ENCODE results near the gene MOGAT3. TPM values are rescaled to one million over a fixed set of nuclear protein-coding genes. Genes with fewer than 3 reads are reported as not detected.

Gene MOGAT3
- total RNA-seq, 4 donors from 2014 or later = not detected

GRCh38 chr7:101180130-101180755 lies 20.6 kb downstream of the MOGAT3 start, which contains the start of gene NAT16:
TSS of gene NAT16 (minus strand) at chr7:101180293. CDS start at chr7:101174807, 5,486 bp downstream.
- no peak for ATAC-seq
- Histone ChIP-seq H3K9me3 (no peaks in the 10 kb centered on the region), H3K4me1 (peaks cover 0 to 19% (median 5%) of the 10 kb centered on the region in 3 donors), H3K27ac (no peak within 1 kb of the TSS), H3K4me3 (no peak within 1 kb of the TSS), H3K36me3 (no peaks in the 10 kb centered on the region), H3K27me3 (peaks cover 99% of the 10 kb centered on the region)
- WGBS, 2 donors (ENCODE audit: low coverage in 1 of 2) = 22% methylated on average over 2 of the region's 56 CpGs; no CpG with 5 or more reads in 1 of the 2 donors
- TF ChIP-seq, protein P1, sequence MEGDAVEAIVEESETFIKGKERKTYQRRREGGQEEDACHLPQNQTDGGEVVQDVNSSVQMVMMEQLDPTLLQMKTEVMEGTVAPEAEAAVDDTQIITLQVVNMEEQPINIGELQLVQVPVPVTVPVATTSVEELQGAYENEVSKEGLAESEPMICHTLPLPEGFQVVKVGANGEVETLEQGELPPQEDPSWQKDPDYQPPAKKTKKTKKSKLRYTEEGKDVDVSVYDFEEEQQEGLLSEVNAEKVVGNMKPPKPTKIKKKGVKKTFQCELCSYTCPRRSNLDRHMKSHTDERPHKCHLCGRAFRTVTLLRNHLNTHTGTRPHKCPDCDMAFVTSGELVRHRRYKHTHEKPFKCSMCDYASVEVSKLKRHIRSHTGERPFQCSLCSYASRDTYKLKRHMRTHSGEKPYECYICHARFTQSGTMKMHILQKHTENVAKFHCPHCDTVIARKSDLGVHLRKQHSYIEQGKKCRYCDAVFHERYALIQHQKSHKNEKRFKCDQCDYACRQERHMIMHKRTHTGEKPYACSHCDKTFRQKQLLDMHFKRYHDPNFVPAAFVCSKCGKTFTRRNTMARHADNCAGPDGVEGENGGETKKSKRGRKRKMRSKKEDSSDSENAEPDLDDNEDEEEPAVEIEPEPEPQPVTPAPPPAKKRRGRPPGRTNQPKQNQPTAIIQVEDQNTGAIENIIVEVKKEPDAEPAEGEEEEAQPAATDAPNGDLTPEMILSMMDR (IDR thresholded peaks at IDR 0.05) = no peak
- TF ChIP-seq POLR2A (IDR thresholded peaks at IDR 0.05) (no peak), POLR2AphosphoS5 (IDR thresholded peaks at IDR 0.05) (no peak), EP300 (IDR thresholded peaks at IDR 0.05) (no peak)

DNA sequence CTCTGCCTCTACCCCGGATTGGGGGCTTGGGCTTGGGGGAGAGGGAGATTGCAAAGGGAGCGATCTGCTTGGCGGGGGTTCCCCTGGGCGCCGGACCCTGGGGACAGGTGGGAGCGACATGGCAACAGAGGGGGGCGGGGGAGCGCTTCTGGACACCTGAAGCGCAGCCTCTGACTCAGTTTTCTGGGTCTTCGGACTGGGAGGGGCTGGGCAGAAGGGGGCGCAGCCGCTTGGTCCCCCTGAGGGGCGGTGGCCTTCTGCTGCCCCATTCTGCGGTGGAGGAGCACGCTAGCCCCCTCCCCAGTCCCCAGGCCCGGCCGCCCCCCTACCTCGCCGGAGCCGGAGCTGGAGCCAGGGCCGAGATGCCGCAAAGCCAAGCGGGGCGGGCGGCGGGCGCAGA lies 21.1 kb downstream of the MOGAT3 start:
- Histone ChIP-seq H3K4me3 (no peak overlapping the region), H3K27me3 (peaks cover 100% of the 10 kb centered on the region), H3K4me1 (peaks cover 0 to 19% (median 5%) of the 10 kb centered on the region in 3 donors), H3K9me3 (no peaks in the 10 kb centered on the region), H3K36me3 (no peaks in the 10 kb centered on the region), H3K27ac (no peak overlapping the region)
- TF ChIP-seq EP300 (IDR thresholded peaks at IDR 0.05) (no peak), POLR2AphosphoS5 (IDR thresholded peaks at IDR 0.05) (no peak), POLR2A (IDR thresholded peaks at IDR 0.05) (no peak)
- TF ChIP-seq, protein P1 (IDR thresholded peaks at IDR 0.05) = no peak
- ATAC-seq = no peak
- 0% methylated on average over 8 of the region's 27 CpGs; no CpG with 5 or more reads in 1 of the 2 donors for WGBS, 2 donors (ENCODE audit: low coverage in 1 of 2)

- H3K9me3 ChIP-seq = no peaks in the 10 kb centered on the region
- no peaks in the 10 kb centered on the region for H3K36me3 ChIP-seq
- no peak overlapping the region for H3K4me3 ChIP-seq
- peaks cover 100% of the 10 kb centered on the region for H3K27me3 ChIP-seq
- peaks cover 0 to 19% (median 5%) of the 10 kb centered on the region in 3 donors for H3K4me1 ChIP-seq
- TF ChIP-seq, protein P1 (IDR thresholded peaks at IDR 0.05) = no peak
- TF ChIP-seq POLR2A (IDR thresholded peaks at IDR 0.05) (no peak), POLR2AphosphoS5 (IDR thresholded peaks at IDR 0.05) (no peak), EP300 (IDR thresholded peaks at IDR 0.05) (no peak)
- 1 to 2% methylated on average over 12 to 17 of the region's 20 CpGs for WGBS, 2 donors (ENCODE audit: low coverage in 1 of 2)
- no peak for ATAC-seq
- no peak overlapping the region for H3K27ac ChIP-seq
These were observed 21.7 kb downstream of the MOGAT3 start for GRCh38 chr7:101179117-101179516.

DNA sequence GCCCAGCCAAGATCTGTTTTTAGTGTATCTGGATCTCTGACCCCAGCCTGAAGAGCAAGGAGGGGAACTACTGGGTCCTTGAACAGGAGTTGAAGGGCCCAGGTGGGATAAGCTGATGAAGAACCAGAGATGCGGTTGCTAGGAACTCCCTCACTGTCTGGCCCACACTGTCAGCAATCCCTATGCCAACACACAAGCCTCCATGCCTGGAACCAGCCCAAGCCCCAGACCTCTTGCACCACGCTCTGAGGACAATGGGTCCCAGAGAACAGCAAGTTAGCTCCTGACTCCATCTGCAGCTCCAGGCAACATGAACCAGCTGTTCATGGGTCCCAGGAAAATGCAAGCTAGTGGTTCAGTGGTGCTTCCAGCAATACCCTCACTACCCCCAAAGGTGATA lies 23.2 kb downstream of the MOGAT3 start:
- WGBS, 2 donors (ENCODE audit: low coverage in 1 of 2) = no CpG with 5 or more reads among the region's 2 CpGs
- Histone ChIP-seq H3K4me1 (peaks cover 0 to 33% (median 13%) of the 10 kb centered on the region in 3 donors), H3K27ac (no peak overlapping the region), H3K4me3 (no peak overlapping the region), H3K9me3 (no peaks in the 10 kb centered on the region), H3K36me3 (no peaks in the 10 kb centered on the region), H3K27me3 (peaks cover 100% of the 10 kb centered on the region)
- ATAC-seq = no peak
- TF ChIP-seq EP300 (IDR thresholded peaks at IDR 0.05) (no peak), POLR2A (IDR thresholded peaks at IDR 0.05) (no peak), POLR2AphosphoS5 (IDR thresholded peaks at IDR 0.05) (no peak)
- TF ChIP-seq, protein P1 (IDR thresholded peaks at IDR 0.05) = no peak

DNA sequence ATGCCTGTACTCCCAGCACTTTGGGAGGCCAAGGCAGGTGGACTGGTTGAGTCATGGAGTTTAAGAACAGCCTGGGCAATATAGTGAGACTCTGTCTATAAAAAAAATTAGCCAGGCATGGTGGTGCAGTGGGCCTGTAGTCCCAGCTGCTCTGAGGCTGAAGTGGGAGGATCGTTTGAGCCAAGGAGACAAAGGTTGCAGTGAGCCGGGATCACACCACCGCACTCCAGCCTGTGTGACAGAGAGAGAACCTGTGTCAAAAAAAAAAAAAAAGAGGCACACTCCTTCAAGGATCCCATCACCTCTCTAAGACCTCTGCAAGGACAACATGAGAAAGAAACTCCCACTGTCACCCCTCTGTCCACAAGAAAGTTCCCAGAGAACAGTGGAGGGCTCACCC lies 25.2 kb downstream of the MOGAT3 start:
- no peak for ATAC-seq
- H3K4me1 ChIP-seq = peaks cover 0 to 49% (median 22%) of the 10 kb centered on the region in 3 donors
- H3K9me3 ChIP-seq = no peaks in the 10 kb centered on the region
- no peak overlapping the region for H3K27ac ChIP-seq
- H3K36me3 ChIP-seq = no peaks in the 10 kb centered on the region
- 20% methylated on average over 2 to 3 of the region's 3 CpGs for WGBS, 2 donors (ENCODE audit: low coverage in 1 of 2)
- H3K27me3 ChIP-seq = peaks cover 100% of the 10 kb centered on the region
- H3K4me3 ChIP-seq = no peak overlapping the region
- no peak for TF ChIP-seq POLR2AphosphoS5 (IDR thresholded peaks at IDR 0.05)
- TF ChIP-seq POLR2A (IDR thresholded peaks at IDR 0.05) = no peak
- TF ChIP-seq, protein P1 (IDR thresholded peaks at IDR 0.05) = no peak
- no peak for TF ChIP-seq EP300 (IDR thresholded peaks at IDR 0.05)

All from gastroesophageal sphincter (tissue), 4 donors.